Measurements from ENCODE around the gene ADARB1.

DNA sequence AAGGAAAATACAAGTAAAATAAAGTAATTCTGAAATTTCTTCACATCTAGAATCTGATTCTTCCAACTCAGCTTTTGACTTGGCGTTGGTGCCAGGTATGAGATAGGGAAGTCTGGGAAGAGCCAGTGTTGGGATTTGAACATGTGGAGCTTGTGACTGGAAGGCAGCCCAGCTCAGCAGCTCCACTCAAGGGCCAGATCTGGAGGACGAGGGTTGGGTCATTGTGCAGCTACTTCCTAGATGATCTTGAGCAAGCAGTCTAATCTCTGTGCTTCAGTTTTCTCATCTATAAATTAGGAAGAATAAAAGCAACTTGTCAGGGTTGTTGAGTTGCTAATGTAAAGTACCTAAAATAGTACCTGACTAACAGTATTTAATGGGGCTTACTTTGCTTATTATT is 5.0 kb downstream of the ADARB1 start:
- TF ChIP-seq POLR2A (IDR thresholded peaks at IDR 0.05) (no peak), EP300 (IDR thresholded peaks at IDR 0.05; ENCODE audit: low read depth) (no peak)
- TF ChIP-seq, protein P1, sequence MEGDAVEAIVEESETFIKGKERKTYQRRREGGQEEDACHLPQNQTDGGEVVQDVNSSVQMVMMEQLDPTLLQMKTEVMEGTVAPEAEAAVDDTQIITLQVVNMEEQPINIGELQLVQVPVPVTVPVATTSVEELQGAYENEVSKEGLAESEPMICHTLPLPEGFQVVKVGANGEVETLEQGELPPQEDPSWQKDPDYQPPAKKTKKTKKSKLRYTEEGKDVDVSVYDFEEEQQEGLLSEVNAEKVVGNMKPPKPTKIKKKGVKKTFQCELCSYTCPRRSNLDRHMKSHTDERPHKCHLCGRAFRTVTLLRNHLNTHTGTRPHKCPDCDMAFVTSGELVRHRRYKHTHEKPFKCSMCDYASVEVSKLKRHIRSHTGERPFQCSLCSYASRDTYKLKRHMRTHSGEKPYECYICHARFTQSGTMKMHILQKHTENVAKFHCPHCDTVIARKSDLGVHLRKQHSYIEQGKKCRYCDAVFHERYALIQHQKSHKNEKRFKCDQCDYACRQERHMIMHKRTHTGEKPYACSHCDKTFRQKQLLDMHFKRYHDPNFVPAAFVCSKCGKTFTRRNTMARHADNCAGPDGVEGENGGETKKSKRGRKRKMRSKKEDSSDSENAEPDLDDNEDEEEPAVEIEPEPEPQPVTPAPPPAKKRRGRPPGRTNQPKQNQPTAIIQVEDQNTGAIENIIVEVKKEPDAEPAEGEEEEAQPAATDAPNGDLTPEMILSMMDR (IDR thresholded peaks at IDR 0.05), result no peak

Data from transverse colon (tissue), 3 donors.